Mesenteric fat pad (tissue), 1 donor: Measurements from ENCODE around the gene RNF125. TPM values are rescaled to one million over a fixed set of nuclear protein-coding genes. Genes with fewer than 3 reads are reported as not detected.

Source experiments
- DNase-seq: peaks from one replicate; pipeline ENCODE4 v3.0.0-alpha.2; 2020; ENCODE audit warnings: low spot score
- total RNA-seq: library from RNA; stranded (reverse); fragmentation: NEBNext Ultra II Directional; extraction: Animal tissue kit (Norgen Biotek cat#: 25700); gene quantifications from one replicate; pipeline ENCODE4 v1.2.1, GENCODE V29; 2021
- donor health status: DM: yes; HTN: yes; CAD: no.

RNF125 gene
- total RNA-seq, 1 donor from 2014 or later, result 15.8 TPM

DNA sequence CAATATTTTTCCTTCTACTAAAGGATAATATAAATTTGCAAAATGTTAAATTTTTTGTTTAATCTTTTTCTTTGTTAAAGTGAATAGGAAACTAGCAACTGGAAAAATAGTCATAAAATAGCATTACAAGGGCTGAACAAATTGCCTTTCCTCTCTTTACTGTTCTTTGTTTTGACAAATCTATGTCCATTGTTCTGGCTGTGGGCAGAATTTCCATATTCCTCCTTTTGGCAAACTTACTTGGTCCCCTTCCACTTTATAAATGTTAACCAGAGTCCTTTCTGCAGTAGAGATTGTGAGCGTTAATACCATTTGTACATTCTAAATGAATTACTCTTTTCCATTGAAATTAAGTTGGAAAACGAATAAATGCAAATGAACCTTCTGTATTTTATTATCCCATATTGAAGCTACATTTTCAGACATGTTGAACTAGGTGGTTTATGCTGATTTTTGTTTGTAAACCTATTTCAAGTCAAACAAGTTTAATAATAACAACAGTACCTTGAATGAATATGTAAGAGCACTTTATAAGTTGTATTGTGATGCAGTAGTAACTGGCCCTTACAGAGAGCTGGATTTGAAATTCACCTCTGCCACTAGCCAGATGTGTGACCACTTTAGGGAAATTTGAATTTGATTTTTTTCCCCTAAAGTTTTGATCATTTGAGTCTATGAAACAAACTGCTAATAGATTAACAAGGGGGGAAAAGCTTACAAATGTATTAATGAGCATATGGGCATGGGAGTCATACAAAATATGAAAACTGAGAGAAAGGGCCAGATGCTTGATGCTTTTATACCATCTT, 3.3 kb downstream of the RNF125 start:
- no peak for DNase-seq

DNA sequence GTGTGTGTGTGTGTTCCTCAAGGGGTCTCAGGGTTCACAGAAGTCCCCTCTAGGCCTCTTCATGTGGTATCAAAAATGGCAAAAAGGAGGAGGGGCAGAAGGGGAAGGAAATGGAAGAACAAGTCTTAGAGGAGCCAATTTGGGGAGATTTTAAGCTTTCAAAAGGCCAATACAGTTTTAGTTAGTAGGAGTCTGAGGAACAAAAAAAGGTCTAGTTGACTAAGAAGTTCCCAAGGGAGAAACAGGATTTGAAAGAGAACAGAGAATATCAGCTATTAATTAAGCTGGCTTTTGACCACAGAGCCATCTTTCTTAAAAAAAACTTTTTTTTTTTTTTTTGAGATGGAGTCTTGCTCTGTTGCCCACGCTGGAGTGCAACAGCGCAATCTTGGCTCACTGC, 7.1 kb downstream of the RNF125 start:
- no peak for DNase-seq

DNA sequence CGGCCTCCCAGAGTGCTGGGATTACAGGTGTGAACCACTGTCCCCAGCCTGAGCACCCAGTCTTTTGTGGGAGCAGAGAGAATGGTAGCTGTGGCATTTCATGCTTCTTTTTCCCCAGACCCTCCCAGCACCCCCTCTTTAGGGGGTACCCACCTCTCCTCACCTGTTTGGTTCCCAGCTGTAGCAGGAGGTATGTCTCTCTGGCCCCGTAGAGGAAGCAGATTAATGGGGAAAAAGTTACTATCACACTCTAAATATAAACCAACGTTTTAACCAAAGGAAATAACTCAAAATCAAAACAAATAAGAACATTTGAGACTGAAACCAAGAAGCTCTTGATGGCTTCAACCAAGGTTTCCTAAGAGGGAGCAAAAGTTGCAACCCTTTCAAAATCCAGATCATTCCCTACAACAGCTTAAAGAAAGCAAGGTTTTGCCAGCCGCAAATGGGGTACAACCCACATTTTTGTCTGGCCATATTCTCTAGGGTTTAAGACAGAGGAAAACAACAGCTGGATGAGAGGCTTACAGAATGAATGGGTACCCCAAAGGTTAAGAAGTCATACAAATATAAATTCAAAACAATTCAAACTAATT, 8.0 kb downstream of the RNF125 start:
- DNase-seq, result no peak

DNA sequence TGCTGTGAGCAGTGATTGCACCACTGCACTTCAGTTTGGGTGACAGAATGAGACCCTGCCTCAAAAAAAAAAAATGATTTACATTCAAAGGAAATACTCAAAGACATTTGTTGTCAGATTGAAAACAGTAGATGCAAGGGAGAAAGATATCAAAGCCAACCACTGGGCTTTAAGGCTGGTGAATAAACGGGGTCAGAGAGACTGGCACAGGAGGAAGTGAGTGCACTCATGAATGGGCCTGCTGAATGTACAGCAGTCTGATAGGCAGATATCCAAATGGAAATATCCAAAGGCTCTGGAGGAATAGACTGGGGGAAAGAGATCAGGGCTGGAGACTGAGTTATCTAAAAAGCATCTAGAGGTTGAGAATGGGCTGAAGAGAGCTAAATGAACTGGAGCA, 10.9 kb downstream of the RNF125 start:
- DNase-seq, result no peak

DNA sequence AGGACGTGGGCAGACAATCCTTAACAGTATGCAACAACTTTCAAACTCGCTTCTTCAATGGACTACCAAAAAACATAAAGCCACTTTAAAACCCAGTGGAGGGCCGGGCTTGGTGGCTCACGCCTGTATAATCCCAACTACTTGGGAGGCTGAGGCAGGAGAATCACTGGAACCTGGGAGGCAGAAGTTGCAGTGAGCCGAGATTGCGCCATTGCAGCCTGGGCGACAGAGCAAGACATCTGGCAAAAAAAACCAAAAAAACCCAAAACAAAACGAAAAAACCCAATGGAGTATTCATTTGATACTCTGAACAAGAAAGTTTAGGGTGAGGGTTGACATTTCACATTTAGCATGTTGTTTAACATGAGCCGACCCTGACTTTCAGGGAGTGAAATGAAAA, 14.0 kb downstream of the RNF125 start:
- DNase-seq, result no peak

DNA sequence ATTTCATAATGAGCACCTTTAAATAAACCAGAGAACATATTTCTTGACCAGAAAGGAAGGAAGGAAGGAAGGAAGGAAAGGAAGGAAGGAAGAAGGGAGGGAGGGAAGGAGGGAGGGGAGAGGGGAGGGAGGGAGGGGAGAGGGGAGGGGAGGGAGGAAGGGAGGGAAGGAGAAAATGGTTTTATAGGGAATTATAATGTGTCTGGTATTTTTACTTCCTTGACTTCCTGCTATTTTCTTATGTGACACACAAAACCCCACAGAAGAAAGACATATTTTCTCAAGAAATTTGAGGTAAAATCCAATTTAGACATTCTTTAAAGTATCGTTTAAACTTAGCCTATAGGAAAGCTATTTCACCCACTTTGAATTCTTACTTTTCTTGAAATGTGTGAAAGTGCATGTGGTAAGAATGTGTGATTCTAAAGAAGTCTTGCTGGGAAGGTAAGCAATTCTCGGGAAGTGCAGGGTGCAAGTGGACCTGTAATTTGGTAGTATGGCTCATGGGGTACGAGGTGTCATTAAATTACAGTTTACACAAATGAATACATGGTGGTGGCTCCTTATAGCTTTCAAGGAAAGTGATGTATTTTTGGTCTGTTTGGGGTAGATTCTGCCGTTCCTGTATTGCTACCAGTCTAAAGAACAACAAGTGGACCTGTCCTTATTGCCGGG, 18.0 kb downstream of the RNF125 start:
- DNase-seq, result no peak

DNA sequence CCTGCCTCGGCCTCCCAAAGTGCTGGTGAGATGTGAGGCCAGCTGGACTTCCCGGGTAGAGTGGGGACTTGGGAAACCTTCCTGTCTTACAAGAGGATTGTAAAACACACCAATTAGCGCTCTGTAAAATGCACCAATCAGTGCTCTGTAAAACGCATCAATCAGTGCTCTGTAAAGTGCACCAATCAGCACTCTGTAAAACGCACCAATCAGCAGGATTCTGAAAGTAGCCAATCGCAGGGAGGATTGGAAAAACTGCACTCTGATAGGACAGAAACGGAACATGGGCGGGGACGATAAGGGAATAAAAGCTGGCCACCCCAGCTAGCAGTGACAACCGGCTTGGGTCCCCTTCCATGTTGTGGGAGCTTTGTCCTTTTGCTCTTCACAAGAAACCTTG, 19.0 kb downstream of the RNF125 start:
- no peak for DNase-seq

DNA sequence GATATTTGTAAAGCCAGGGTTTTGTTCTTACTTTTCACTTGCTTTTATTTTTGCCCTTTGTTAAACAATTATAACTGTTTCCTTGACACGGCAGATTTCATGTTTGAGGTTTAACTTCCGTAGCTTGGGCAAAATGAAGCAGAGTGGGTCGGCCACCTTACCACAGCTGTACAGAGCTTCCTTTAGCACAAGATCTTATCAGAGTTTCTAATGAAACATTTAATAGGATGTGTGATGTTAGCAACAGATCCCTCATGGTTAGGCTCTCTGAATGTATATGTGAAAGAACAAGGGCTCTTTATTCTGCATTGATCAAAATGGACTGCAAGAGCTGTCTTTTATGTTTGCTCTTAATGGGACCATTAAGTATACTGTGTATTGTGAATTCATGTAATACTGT, 22.3 kb downstream of the RNF125 start:
- no peak for DNase-seq

DNA sequence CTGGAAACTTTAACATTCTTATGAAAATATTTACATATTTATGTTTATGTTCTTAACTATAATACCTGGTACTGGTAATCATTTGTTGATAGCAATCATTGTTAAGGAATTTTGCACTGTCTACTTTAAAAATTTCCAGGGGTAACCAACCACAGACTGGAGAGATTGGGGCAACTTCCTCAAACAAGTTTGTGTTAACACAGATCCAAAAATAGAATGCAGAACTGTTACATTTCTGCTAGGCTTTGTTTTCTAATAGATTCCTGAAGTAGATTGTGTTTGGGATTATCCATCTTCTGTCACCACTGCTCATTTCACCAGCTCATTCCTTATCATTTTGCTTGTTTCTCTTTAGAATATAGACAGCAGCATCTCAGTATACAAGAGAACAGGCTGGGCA, 23.7 kb downstream of the RNF125 start:
- DNase-seq, result no peak

DNA sequence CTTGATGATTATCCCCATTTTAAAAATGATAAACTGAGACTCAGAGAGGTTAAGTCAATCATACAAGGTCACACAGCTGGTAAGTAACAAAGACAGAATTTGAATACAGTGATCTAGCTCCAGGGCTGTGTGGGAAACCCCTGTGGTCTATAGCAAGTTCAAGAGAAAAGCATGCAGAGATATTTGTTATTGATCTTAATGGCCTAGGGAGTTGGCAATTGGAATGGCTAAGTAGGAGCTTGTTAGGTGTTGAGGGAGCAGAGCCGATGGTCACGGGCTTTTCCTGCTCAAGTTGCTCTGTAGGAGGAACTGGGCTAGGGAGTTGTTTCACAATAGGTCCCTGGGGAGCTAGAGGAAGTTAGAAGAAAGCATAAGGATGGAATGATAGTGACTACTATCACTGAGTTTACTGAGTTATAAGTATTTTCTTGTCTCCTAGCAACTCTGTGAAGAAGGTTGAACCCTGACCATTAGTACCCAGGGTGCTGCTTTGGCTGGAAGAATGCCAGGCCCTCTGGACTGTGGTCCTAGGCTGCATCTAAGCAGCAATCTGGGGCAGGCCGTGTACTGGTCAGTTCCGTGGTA, 30.0 kb downstream of the RNF125 start:
- no peak for DNase-seq

DNA sequence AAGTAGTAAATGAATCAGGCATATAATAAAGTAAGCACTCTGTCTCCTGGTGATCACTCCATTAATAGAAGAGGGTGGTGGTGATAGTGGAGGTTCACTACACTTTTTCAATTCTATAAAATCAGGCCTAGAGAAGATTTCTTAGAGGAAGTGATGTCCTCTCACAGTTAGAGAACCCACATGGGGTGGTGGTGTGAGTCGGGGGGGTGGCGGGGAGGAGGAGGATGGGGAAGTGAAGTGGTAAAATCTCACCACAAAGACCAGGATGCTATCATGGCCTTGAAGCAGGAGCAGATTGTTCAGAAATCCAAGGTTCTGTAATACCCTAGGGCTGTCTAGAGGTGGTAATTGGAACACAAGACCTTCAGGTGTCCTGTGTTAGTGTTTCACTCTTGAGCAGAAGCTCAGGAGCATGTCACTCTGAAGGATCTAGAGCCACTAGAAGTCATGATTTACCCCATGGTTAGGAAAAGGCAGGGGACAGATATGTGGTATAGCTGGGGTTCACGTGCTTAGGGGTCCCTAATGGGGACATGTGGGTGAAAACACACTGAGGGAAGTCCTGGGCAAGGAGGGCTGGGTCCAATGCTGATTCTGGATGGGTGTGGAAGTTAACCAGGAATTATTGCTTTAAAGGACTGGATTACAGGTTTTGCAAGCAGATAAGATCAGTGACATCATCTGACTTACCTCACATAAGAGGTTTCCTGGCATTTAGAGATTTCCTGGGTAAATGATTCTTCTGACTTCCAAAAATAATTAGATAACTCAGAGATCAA, 31.0 kb downstream of the RNF125 start:
- no peak for DNase-seq

DNA sequence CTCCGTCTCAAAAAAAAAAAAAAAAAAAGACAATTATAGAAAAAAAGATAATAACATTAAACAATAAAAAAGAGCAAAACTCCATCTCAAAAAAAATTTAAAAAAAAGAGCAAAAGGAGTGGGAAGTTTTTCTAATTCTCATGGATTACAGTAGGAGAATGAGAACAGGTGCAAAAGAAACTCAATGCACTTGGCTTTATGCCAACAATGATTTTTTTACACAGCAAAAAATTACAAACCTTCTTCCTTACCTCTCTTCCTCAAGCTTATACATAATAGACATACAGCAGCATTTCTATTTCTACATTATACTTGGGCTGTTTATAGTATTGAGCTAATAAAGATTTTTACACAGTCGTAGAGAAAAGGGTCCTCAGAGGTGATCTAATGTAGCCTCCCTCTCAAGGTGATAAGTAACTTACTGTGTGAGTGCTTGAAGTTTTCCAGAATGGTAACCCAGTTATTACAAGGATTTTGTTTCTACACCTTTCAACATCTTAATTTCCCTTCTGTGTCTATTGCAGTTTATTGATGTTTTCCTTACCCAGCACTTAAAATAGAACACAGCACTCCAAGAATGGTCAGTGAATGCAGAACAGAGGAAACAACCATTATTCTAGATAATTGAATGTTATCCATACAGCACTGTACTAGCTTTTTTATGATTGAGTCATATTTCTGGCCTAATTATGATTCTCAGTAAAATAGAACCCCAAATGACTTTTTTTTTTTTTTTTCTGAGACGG, 38.2 kb downstream of the RNF125 start:
- DNase-seq, result no peak

DNA sequence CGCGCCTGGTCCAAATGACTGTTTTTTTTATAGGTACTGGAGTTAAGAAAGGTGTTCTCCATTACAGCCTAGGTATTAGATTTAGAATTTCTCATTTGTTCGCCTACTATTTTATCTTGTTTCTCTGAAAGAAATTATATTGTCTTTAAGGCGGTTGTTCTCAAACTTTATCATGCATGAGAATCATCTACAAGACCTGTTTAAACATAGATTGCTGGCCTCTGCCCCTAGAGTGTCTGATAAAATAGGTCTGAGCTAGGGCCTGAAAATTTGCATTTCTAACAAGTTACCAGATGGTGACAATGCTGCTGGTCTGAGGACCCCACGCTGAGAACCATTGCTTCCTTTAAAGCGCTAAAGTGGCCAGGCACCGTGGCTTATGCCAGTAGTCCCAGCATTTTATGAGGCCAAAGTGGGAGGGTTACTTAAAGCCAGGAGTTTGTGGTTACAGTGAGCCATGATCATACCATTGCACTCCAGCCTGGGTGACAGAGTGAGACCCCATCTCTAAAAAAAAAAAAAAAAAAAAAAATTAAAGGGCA, 39.1 kb downstream of the RNF125 start:
- DNase-seq, result no peak

DNA sequence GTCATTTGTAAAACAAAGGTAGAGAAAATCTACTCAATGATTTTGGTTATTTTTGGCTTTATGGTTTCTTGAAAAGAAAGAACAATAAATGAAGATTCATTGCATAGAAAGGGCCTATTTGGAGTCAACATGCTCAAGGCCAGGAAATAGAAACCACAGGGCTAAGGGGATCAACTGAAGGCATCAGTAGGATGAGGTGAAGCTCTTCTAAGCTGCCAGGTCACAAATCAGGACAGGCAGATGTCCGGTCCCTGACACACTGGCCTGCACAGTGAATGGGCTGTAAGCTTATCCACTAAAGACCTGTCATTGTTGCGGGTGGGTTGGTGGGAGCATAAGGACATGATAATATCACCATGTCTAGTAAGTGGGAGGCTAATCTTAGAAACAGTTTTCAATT, 41.4 kb downstream of the RNF125 start:
- DNase-seq, result no peak

DNA sequence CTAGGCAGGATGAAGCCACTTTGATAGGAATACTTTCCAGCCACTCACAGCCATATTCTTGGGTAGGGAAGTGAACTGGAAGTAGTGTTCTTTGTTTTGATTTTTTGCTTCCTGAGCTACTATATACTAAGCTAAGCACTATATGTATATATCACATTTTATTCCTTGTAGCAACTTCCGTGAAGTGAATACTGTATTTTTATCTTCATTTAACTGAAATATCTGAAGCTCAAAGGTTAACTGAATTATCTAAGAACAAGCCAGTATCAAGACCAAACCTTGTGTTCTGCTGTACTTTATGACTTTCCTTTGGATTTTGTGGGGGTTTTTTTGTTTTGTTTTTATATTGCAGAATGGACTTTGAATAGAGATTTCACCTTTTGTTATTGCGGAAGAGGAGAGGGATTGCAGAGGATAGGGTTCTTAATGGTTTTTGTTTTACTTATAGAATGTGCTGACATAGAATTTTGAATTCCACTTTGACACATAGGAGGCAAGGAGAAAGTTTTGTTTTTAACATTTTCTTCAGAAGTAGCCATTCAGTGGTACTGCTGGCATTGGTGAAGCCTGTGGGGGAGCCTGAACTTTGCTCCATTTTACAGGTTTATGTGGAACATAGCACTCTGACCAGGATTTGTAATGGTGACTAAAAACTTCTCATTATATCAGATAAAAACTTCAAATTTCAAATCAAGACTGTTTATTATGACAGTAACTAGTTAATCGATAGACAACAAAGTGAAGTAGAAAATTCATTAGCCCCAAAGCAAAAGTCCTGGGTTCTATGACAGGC, 48.9 kb downstream of the RNF125 start:
- no peak for DNase-seq

DNA sequence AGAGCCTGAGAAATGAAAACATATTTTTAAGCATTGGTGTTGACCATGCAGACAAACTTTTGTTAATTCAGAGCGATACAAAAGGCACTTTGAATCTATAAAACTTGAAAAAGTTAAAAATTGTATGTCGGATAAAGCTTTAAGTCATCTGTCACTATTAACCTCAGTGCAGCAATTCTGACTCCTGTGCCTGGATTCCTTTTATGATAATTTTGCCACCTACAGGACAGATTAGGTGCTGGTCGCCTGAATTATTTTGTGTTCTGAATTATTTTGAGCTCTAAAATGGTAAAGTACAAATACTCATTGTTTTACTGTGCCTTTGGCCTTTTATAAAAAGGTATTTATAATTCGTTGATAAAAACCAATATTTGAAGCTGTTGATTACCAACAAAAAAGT, 53.7 kb downstream of the RNF125 start:
- DNase-seq, result no peak

DNA sequence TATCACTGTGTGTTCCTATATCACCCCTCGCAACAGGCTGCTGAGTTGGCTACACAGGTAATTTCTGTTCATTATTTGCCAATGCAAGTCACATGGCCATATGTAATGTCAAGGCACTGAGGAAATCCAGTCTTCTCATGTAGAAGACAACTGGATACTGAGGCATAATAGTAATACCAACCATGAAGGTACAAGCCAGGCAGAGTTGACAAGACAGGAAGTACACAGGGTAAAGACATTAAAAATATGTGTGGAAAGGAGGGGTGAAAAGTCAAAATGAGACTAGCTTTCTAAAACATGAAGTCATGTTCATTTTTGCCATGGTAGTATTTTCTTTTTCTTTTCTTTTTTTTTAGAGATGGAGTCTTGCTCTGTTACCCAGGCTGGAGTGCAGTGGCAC, 55.6 kb downstream of the RNF125 start:
- no peak for DNase-seq

DNA sequence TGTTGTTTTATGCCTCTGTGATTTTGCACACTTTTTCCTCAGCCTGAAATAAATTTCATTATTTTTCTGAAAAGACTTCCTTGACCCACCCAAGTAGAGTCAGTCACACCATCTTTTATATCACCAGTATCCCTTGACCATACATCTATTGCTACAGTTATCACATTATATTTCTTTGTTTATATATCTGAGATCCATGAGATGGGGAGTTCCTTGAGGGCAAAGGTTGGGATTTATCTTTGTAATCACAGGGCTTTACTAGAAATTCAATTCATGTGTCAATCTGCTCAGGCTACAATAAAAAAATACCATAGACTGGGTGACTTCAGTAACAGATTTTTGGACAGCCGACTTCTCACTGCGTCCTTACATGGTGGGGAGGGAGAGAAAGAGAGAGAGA, 60.2 kb downstream of the RNF125 start:
- DNase-seq, result no peak

DNA sequence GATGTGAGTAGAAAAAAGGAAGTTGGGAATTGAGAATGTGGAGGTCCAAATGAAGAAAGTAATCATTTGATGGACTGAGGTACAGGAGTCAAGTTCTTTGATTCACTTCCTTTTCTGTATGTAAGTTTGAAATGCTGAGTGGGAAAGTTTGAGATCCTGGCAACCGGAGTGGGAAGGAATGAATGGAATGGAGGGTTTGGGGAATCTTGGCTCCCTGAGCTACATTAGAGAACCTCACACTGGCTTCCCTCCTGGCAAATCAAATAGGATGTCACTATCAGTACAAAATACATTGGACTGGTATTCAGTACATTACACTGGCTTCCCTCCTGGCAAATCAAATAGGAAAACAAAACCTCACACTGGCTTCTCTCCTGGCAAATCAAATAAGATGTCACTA, 63.3 kb downstream of the RNF125 start:
- no peak for DNase-seq

DNA sequence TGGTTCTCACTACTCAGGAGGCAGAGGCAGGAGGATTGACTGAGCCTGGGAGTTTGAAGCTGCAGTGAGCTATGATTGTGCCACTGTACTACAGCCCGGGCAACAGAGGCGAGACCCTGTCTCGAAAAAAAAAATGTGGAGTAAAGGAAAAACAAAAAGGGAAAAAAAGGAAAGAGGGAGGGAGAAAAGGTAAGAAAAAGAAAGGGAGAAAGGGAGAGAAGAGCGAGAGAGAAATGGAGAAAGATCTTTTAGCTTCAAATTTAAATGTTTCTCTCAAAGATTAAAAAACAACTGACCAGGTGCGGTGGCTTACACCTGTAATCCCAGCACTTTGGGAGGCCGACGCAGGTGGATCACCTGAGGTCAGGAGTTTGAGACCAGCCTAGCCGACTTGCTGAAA, 65.2 kb downstream of the RNF125 start:
- DNase-seq, result no peak
